ENCODE data around the gene MAP2K7. TPM values are rescaled to one million over a fixed set of nuclear protein-coding genes. Genes with fewer than 3 reads are reported as not detected.
A peak's percentile ranks its signal among the peaks of the same experiment; 100 is the strongest.

The MAP2K7 gene
- total RNA-seq, 1 experiment from 2014 or later, result 39.4 TPM

DNA sequence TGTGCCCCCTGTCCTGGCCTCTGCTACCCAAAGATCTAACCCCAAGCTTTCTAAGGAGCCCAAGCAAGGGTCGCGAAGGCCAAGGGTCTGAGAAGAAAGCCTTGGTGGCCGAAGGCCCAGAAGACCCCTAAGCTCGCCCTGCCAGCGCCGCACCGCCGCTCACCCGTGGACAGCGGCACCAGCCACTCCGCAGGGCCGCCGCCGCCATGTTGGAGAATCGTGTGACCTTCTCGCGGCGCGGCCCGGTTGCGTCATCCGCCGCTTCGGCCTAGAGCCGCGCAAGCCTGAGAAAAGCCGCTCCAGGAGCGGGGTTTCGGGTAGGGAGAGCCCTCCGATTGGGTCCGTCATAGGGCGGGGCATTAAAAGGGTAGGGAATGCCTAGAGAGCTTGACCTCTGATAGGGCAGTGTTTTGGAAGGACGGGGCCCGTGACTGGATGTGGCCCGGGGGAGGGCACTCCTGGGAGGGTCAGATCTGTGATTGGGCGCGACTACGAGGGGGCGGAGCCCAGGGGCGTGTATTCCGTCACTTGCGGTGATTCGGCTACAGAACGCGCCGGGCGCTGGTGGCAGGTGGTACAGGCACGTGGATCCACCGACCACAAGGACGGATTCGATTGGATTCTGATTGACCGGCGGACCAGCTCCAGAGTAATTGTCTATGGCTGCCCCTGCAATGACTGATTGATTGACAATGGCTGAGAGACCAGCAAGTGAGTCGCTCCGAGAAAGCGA is 39.9 kb downstream of the MAP2K7 start, which contains the start of gene TIMM44 (continued):
- TF ChIP-seq, protein P1, sequence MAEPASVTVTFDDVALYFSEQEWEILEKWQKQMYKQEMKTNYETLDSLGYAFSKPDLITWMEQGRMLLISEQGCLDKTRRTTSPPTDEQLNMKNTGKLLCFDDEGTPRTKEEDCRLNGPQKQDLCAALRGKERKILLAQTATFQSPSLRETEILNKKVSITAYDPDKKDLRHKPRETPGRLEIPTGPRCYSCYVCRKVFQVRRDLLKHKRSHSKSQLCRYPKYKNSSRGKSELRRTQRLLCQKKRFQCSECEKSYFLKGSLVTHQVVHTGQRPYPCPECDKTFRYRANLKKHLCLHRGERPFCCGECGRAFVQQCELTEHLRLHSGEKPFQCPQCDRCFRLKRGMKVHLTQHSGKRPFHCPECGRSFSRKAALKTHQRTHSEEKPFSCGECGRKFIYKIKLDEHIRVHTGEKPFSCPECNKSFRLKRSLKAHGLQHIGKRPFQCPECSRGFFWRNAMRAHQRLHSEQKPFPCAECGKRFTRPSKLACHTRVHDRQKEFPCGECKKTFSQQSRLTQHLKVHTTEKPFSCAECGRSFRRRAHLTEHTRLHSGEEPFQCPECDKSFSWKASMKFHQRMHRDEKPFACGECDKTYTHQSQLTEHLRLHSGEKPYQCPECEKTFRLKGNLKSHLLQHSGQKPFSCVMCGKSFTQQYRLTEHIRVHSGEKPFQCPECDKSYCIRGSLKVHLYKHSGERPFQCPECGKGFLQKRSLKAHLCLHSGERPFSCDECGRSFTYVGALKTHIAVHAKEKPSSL (CRISPR knock-in tag; conservative IDR thresholded peaks at IDR 0.05), result no peak
- TF ChIP-seq MYBL2 (CRISPR knock-in tag; IDR thresholded peaks at IDR 0.05) (peak; percentile 80), GABPB1 (CRISPR knock-in tag; IDR thresholded peaks at IDR 0.05) (peak; percentile 99), ZNF317 (CRISPR knock-in tag; IDR thresholded peaks at IDR 0.05; ENCODE audit: borderline replicate concordance, low read depth) (no peak), TCF7 (CRISPR knock-in tag; IDR thresholded peaks at IDR 0.05; ENCODE audit: low read depth) (0 out of 2 replicates have a peak, but pooled peaks have one; percentile 66), CREM (CRISPR knock-in tag; IDR thresholded peaks at IDR 0.05) (peak; percentile 94), FOXJ3 (CRISPR knock-in tag; IDR thresholded peaks at IDR 0.05; ENCODE audit: borderline replicate concordance) (no peak), NFYB (CRISPR knock-in tag; conservative IDR thresholded peaks at IDR 0.05; ENCODE audit: low read depth) (peak; percentile 79), ZBTB21 (CRISPR knock-in tag; IDR thresholded peaks at IDR 0.05; ENCODE audit: borderline replicate concordance) (peak; percentile 36; the same call in 1 of the 2 replicates), EMX1 (CRISPR knock-in tag; IDR thresholded peaks at IDR 0.05) (0 out of 2 replicates have a peak, but pooled peaks have one; percentile 55), ZNF263 (CRISPR knock-in tag; IDR thresholded peaks at IDR 0.05; ENCODE audit: low read depth) (no peak), HMGA2 (CRISPR knock-in tag; IDR thresholded peaks at IDR 0.05) (no peak), GTF2I (CRISPR knock-in tag; conservative IDR thresholded peaks at IDR 0.05) (no peak), NFATC4 (CRISPR knock-in tag; IDR thresholded peaks at IDR 0.05) (no peak), PRRX2 (CRISPR knock-in tag; IDR thresholded peaks at IDR 0.05) (peak; percentile 50; the same call in 1 of the 2 replicates)
- TF ChIP-seq, protein P2, sequence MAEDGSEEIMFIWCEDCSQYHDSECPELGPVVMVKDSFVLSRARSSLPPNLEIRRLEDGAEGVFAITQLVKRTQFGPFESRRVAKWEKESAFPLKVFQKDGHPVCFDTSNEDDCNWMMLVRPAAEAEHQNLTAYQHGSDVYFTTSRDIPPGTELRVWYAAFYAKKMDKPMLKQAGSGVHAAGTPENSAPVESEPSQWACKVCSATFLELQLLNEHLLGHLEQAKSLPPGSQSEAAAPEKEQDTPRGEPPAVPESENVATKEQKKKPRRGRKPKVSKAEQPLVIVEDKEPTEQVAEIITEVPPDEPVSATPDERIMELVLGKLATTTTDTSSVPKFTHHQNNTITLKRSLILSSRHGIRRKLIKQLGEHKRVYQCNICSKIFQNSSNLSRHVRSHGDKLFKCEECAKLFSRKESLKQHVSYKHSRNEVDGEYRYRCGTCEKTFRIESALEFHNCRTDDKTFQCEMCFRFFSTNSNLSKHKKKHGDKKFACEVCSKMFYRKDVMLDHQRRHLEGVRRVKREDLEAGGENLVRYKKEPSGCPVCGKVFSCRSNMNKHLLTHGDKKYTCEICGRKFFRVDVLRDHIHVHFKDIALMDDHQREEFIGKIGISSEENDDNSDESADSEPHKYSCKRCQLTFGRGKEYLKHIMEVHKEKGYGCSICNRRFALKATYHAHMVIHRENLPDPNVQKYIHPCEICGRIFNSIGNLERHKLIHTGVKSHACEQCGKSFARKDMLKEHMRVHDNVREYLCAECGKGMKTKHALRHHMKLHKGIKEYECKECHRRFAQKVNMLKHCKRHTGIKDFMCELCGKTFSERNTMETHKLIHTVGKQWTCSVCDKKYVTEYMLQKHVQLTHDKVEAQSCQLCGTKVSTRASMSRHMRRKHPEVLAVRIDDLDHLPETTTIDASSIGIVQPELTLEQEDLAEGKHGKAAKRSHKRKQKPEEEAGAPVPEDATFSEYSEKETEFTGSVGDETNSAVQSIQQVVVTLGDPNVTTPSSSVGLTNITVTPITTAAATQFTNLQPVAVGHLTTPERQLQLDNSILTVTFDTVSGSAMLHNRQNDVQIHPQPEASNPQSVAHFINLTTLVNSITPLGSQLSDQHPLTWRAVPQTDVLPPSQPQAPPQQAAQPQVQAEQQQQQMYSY (CRISPR knock-in tag; IDR thresholded peaks at IDR 0.05), result no peak
- TF ChIP-seq, protein P3, sequence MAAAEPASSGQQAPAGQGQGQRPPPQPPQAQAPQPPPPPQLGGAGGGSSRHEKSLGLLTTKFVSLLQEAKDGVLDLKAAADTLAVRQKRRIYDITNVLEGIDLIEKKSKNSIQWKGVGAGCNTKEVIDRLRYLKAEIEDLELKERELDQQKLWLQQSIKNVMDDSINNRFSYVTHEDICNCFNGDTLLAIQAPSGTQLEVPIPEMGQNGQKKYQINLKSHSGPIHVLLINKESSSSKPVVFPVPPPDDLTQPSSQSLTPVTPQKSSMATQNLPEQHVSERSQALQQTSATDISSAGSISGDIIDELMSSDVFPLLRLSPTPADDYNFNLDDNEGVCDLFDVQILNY (CRISPR knock-in tag; IDR thresholded peaks at IDR 0.05), result peak; percentile 74
- TF ChIP-seq, protein P4, sequence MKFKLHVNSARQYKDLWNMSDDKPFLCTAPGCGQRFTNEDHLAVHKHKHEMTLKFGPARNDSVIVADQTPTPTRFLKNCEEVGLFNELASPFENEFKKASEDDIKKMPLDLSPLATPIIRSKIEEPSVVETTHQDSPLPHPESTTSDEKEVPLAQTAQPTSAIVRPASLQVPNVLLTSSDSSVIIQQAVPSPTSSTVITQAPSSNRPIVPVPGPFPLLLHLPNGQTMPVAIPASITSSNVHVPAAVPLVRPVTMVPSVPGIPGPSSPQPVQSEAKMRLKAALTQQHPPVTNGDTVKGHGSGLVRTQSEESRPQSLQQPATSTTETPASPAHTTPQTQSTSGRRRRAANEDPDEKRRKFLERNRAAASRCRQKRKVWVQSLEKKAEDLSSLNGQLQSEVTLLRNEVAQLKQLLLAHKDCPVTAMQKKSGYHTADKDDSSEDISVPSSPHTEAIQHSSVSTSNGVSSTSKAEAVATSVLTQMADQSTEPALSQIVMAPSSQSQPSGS (CRISPR knock-in tag; IDR thresholded peaks at IDR 0.05; ENCODE audit: borderline replicate concordance, low read depth), result no peak
- TF ChIP-seq, protein P5, sequence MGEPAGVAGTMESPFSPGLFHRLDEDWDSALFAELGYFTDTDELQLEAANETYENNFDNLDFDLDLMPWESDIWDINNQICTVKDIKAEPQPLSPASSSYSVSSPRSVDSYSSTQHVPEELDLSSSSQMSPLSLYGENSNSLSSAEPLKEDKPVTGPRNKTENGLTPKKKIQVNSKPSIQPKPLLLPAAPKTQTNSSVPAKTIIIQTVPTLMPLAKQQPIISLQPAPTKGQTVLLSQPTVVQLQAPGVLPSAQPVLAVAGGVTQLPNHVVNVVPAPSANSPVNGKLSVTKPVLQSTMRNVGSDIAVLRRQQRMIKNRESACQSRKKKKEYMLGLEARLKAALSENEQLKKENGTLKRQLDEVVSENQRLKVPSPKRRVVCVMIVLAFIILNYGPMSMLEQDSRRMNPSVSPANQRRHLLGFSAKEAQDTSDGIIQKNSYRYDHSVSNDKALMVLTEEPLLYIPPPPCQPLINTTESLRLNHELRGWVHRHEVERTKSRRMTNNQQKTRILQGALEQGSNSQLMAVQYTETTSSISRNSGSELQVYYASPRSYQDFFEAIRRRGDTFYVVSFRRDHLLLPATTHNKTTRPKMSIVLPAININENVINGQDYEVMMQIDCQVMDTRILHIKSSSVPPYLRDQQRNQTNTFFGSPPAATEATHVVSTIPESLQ (CRISPR knock-in tag; IDR thresholded peaks at IDR 0.05), result no peak
- TF ChIP-seq, protein P6, sequence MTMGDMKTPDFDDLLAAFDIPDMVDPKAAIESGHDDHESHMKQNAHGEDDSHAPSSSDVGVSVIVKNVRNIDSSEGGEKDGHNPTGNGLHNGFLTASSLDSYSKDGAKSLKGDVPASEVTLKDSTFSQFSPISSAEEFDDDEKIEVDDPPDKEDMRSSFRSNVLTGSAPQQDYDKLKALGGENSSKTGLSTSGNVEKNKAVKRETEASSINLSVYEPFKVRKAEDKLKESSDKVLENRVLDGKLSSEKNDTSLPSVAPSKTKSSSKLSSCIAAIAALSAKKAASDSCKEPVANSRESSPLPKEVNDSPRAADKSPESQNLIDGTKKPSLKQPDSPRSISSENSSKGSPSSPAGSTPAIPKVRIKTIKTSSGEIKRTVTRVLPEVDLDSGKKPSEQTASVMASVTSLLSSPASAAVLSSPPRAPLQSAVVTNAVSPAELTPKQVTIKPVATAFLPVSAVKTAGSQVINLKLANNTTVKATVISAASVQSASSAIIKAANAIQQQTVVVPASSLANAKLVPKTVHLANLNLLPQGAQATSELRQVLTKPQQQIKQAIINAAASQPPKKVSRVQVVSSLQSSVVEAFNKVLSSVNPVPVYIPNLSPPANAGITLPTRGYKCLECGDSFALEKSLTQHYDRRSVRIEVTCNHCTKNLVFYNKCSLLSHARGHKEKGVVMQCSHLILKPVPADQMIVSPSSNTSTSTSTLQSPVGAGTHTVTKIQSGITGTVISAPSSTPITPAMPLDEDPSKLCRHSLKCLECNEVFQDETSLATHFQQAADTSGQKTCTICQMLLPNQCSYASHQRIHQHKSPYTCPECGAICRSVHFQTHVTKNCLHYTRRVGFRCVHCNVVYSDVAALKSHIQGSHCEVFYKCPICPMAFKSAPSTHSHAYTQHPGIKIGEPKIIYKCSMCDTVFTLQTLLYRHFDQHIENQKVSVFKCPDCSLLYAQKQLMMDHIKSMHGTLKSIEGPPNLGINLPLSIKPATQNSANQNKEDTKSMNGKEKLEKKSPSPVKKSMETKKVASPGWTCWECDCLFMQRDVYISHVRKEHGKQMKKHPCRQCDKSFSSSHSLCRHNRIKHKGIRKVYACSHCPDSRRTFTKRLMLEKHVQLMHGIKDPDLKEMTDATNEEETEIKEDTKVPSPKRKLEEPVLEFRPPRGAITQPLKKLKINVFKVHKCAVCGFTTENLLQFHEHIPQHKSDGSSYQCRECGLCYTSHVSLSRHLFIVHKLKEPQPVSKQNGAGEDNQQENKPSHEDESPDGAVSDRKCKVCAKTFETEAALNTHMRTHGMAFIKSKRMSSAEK (CRISPR knock-in tag; IDR thresholded peaks at IDR 0.05; ENCODE audit: borderline replicate concordance), result no peak
- TF ChIP-seq, protein P7, sequence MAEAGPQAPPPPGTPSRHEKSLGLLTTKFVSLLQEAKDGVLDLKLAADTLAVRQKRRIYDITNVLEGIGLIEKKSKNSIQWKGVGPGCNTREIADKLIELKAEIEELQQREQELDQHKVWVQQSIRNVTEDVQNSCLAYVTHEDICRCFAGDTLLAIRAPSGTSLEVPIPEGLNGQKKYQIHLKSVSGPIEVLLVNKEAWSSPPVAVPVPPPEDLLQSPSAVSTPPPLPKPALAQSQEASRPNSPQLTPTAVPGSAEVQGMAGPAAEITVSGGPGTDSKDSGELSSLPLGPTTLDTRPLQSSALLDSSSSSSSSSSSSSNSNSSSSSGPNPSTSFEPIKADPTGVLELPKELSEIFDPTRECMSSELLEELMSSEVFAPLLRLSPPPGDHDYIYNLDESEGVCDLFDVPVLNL (CRISPR knock-in tag; IDR thresholded peaks at IDR 0.05; ENCODE audit: borderline replicate concordance, low read depth), result no peak
- TF ChIP-seq, protein P8, sequence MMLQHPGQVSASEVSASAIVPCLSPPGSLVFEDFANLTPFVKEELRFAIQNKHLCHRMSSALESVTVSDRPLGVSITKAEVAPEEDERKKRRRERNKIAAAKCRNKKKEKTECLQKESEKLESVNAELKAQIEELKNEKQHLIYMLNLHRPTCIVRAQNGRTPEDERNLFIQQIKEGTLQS (CRISPR knock-in tag; conservative IDR thresholded peaks at IDR 0.05), result peak; percentile 97
